HAP-1 (cell line): Measurements from ENCODE around the gene KIF25.

Experiments
- DNase-seq, 2 experiments: peaks; one replicate each; pipeline ENCODE4 v3.0.0-alpha.2; 2016 to 2020; ENCODE audit warnings: low spot score in 2 of 2
- H3K27me3 ChIP-seq: fragments of 250-450 bp; sonication (Bioruptor Pico); 2 replicates; pipeline ENCODE4 v1.5.1; 2020; ENCODE audit warnings: low read depth, mild to moderate bottlenecking, moderate library complexity
- H3K36me3 ChIP-seq: fragments of 250-450 bp; sonication (Bioruptor Pico); replicated peaks from 2 replicates; pipeline ENCODE4 v1.5.1; 2020; ENCODE audit warnings: mild to moderate bottlenecking
- H3K4me1 ChIP-seq: fragments of 250-450 bp; sonication (Bioruptor Pico); 2 replicates; pipeline ENCODE4 v1.5.1; 2020; ENCODE audit warnings: mild to moderate bottlenecking
- H3K4me3 ChIP-seq: fragments of 250-450 bp; sonication (Bioruptor Pico); 2 replicates; pipeline ENCODE4 v1.5.1; 2020; ENCODE audit warnings: mild to moderate bottlenecking, moderate library complexity
- H3K9me3 ChIP-seq: fragments of 250-450 bp; sonication (Bioruptor Pico); 2 replicates; pipeline ENCODE4 v1.5.1; 2020; ENCODE audit warnings: mild to moderate bottlenecking, moderate library complexity
- in situ Hi-C: fragments of 300-500 bp; cut with MboI; formaldehyde crosslinking; loops from 3 replicates; pipeline ENCODE4 v1.14.3; 2020; ENCODE audit warnings: low sequenced_read_pairs, inconsistent platforms, mixed read lengths

Gene KIF25

GRCh38 chr6:168091381-168092264 is 94.2 kb downstream of the KIF25 start:
- DNase-seq = no peak
- Histone ChIP-seq H3K4me1 (no peaks in the 10 kb centered on the region), H3K9me3 (no peaks in the 10 kb centered on the region), H3K4me3 (no peak overlapping the region), H3K36me3 (no peaks in the 10 kb centered on the region), H3K27me3 (no peaks in the 10 kb centered on the region)
- in situ Hi-C loops = no loop called here

GRCh38 chr6:168092541-168092940 is 95.1 kb downstream of the KIF25 start:
- H3K36me3 ChIP-seq = no peaks in the 10 kb centered on the region
- no peaks in the 10 kb centered on the region for H3K9me3 ChIP-seq

GRCh38 chr6:168093071-168093505 is 95.6 kb downstream of the KIF25 start:
- no peaks in the 10 kb centered on the region for H3K27me3 ChIP-seq
- in situ Hi-C loops = no loop called here
- no peaks in the 10 kb centered on the region for H3K9me3 ChIP-seq
- DNase-seq = no peak
- H3K4me3 ChIP-seq = no peak overlapping the region
- H3K36me3 ChIP-seq = no peaks in the 10 kb centered on the region
- no peaks in the 10 kb centered on the region for H3K4me1 ChIP-seq

More at GRCh38 chr6:168092541-168092940, 95.1 kb downstream of the KIF25 start:
- Histone ChIP-seq H3K4me3 (no peak overlapping the region), H3K4me1 (no peaks in the 10 kb centered on the region), H3K27me3 (no peaks in the 10 kb centered on the region)
- DNase-seq = no peak
- in situ Hi-C loops = no loop called here

- no peak for DNase-seq
- Histone ChIP-seq H3K4me1 (no peaks in the 10 kb centered on the region), H3K27me3 (no peaks in the 10 kb centered on the region), H3K36me3 (no peaks in the 10 kb centered on the region), H3K9me3 (no peaks in the 10 kb centered on the region), H3K4me3 (no peak overlapping the region)
- in situ Hi-C loops = no loop called here
Observed at GRCh38 chr6:168093634-168094033, 96.2 kb downstream of the KIF25 start.
